ENCODE results near the gene LSM11.

LSM11 gene

GRCh38 chr5:157779221-157779620, 35.7 kb downstream of the LSM11 start:
- no peak for TF ChIP-seq ZNF274 (IDR thresholded peaks at IDR 0.05; ENCODE audit: low read depth, low read length)
- no peak overlapping the region for H3K4me3 ChIP-seq (ENCODE audit: low read length)

GRCh38 chr5:157785801-157786200, 42.3 kb downstream of the LSM11 start:
- no peak overlapping the region for H3K4me3 ChIP-seq (ENCODE audit: low read length)
- no peak for TF ChIP-seq ZNF274 (IDR thresholded peaks at IDR 0.05; ENCODE audit: low read depth, low read length)

- TF ChIP-seq ZNF274 (IDR thresholded peaks at IDR 0.05; ENCODE audit: low read depth, low read length), result no peak
- H3K4me3 ChIP-seq (ENCODE audit: low read length), result no peak overlapping the region
Observed at GRCh38 chr5:157793301-157793700, 49.8 kb downstream of the LSM11 start.

GRCh38 chr5:157799578-157799977, 56.1 kb downstream of the LSM11 start:
- TF ChIP-seq ZNF274 (IDR thresholded peaks at IDR 0.05; ENCODE audit: low read depth, low read length), result no peak
- H3K4me3 ChIP-seq (ENCODE audit: low read length), result no peak overlapping the region

GRCh38 chr5:157800137-157800536, 56.6 kb downstream of the LSM11 start:
- H3K4me3 ChIP-seq (ENCODE audit: low read length), result no peak overlapping the region
- no peak for TF ChIP-seq ZNF274 (IDR thresholded peaks at IDR 0.05; ENCODE audit: low read depth, low read length)

- H3K4me3 ChIP-seq (ENCODE audit: low read length), result no peak overlapping the region
- no peak for TF ChIP-seq ZNF274 (IDR thresholded peaks at IDR 0.05; ENCODE audit: low read depth, low read length)
Observed at GRCh38 chr5:157802736-157803135, 59.2 kb downstream of the LSM11 start.

- H3K4me3 ChIP-seq (ENCODE audit: low read length), result no peak overlapping the region
- no peak for TF ChIP-seq ZNF274 (IDR thresholded peaks at IDR 0.05; ENCODE audit: low read depth, low read length)
Observed at GRCh38 chr5:157808043-157808442, 64.5 kb downstream of the LSM11 start.

Data from GM08714 (cell line).